Ascending aorta (tissue), 2 donors: ENCODE results near the gene TCF4. TPM values are rescaled to one million over a fixed set of nuclear protein-coding genes. Genes with fewer than 3 reads are reported as not detected.

Experiments
- DNase-seq, 2 donors: peaks; one replicate each; pipeline ENCODE4 v3.0.0-alpha.2; 2019; ENCODE audit warnings: low spot score in 2 of 2
- H3K27ac ChIP-seq, 2 donors: fragments of 200-600 bp; sonication (generic); one replicate each; pipeline ENCODE4 v1.5.1; 2016 to 2017; ENCODE audit warnings: mild to moderate bottlenecking in 1 of 2
- H3K27me3 ChIP-seq: fragments of 200-600 bp; sonication (generic); one replicate; pipeline ENCODE4 v1.5.1; 2017
- H3K36me3 ChIP-seq, 2 donors: fragments of 200-600 bp; sonication (generic); one replicate each; pipeline ENCODE4 v1.5.1; 2016
- H3K4me1 ChIP-seq, 2 donors: fragments of 200-600 bp; sonication (generic); one replicate each; pipeline ENCODE4 v1.5.1; 2016 to 2017; ENCODE audit warnings: mild to moderate bottlenecking in 1 of 2
- H3K4me3 ChIP-seq, 2 donors: fragments of 200-600 bp; sonication (generic); one replicate each; pipeline ENCODE4 v1.5.1; 2016 to 2017; ENCODE audit warnings: mild to moderate bottlenecking in 1 of 2
- H3K9me3 ChIP-seq, 2 donors: fragments of 200-600 bp; sonication (generic); one replicate each; pipeline ENCODE4 v1.5.1; 2016
- CTCF ChIP-seq, 3 experiments: fragments of 200-600 bp in 2 of 3; fragments of 450-650 bp in 1 of 3; sonication (generic) in 2 of 3; IDR thresholded peaks; one replicate each; pipeline ENCODE4 v1.5.1; 2016 to 2019; ENCODE audit warnings: antibody characterized with exemption in 3 of 3, mild to moderate bottlenecking in 1 of 3, moderate library complexity in 1 of 3
- intact Hi-C: fragments of 100-400 bp; cut with DNase I; formaldehyde crosslinking; loops from one replicate; pipeline ENCODE4 v1.15.1; 2023
- total RNA-seq: library from RNA; depleted of rRNA; stranded (reverse); fragments of >200 nt; gene quantifications from one replicate; pipeline ENCODE4 v1.1.0, GENCODE V29; 2016

Gene TCF4
- total RNA-seq, 1 donor from 2014 or later = 180 TPM

GRCh38 chr18:55422456-55423180 lies 165.4 kb downstream of the TCF4 start:
- Histone ChIP-seq H3K9me3 (no peaks in the 10 kb centered on the region), H3K4me3 (peak overlapping the region; percentile 27 to 56), H3K4me1 (peaks cover 0 to 3% of the 10 kb centered on the region in 2 donors), H3K27ac (peak overlapping the region in 1 of 2 donors; percentile 9), H3K36me3 (no peaks in the 10 kb centered on the region), H3K27me3 (no peaks in the 10 kb centered on the region)
- DNase-seq = no peak
- intact Hi-C loops = no loop called here
- TF ChIP-seq CTCF (IDR thresholded peaks at IDR 0.05) = no peak

DNA sequence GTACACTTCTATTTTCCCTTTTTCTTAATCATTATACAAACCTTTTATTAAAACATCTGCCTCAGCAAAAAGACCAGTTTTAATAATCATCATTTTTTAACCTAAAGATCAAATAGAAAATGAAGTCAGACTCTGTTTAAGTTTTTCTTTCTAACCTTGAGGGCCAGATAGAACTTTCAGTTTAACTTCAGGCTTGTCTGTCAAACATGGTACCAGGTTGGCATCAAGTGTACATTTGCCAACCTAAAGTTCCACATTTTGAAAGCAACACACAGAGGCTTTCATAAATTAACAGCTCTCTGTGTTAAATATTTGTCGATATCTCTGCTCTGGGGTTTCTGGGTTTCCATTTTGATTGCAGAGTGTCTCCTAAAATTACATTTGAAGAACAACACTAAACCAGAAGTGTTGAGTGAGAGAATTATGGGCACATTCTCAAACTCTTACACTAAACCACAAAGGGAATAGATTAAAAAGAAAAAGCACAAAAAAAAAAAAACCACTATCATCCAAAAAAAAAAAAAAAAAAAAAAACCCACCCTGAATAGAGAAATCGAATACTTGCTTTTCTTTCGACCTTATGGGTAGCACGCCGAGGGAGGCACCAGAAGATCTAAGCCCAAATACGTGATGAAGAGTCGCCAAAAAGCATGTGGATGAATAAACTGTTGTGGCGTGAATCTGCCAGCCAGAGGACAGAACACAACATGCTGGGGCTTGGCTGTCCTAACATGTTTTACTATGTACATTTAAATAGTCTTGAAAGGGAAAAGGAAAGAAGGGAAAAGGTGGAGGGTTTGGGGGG lies 166.2 kb downstream of the TCF4 start:
- intact Hi-C loops = no loop called here
- no peak for DNase-seq
- no peaks in the 10 kb centered on the region for H3K9me3 ChIP-seq

DNA sequence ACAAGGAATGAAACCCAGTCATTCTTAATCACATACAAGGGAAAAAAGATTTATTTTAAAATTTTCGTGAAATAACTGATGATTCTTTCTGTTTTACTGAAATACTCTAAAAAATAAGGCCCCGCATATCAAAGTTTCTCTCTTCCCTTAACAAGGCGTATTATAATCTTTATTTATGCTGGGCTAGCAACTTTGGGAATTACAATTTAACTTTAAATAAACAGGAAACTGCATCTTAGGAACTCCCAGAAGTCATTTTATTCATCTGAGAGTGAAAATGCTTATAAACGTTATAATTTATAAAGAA lies 166.7 kb downstream of the TCF4 start:
- DNase-seq = no peak
- intact Hi-C loops = no loop called here
- Histone ChIP-seq H3K4me3 (peak overlapping the region in 1 of 2 donors; percentile 56), H3K9me3 (no peaks in the 10 kb centered on the region), H3K27me3 (no peaks in the 10 kb centered on the region), H3K27ac (peak overlapping the region; percentile 7 to 44), H3K36me3 (no peaks in the 10 kb centered on the region), H3K4me1 (peaks cover 0 to 3% of the 10 kb centered on the region in 2 donors)
- no peak for TF ChIP-seq CTCF (IDR thresholded peaks at IDR 0.05)

More for the DNA sequence above, 166.2 kb downstream of the TCF4 start:
- H3K4me3 ChIP-seq = peak overlapping the region; percentile 27 to 56
- peak overlapping the region; percentile 9 to 44 for H3K27ac ChIP-seq
- TF ChIP-seq CTCF (IDR thresholded peaks at IDR 0.05) = no peak
- H3K4me1 ChIP-seq = peaks cover 0 to 3% of the 10 kb centered on the region in 2 donors
- H3K36me3 ChIP-seq = no peaks in the 10 kb centered on the region
- H3K27me3 ChIP-seq = no peaks in the 10 kb centered on the region

DNA sequence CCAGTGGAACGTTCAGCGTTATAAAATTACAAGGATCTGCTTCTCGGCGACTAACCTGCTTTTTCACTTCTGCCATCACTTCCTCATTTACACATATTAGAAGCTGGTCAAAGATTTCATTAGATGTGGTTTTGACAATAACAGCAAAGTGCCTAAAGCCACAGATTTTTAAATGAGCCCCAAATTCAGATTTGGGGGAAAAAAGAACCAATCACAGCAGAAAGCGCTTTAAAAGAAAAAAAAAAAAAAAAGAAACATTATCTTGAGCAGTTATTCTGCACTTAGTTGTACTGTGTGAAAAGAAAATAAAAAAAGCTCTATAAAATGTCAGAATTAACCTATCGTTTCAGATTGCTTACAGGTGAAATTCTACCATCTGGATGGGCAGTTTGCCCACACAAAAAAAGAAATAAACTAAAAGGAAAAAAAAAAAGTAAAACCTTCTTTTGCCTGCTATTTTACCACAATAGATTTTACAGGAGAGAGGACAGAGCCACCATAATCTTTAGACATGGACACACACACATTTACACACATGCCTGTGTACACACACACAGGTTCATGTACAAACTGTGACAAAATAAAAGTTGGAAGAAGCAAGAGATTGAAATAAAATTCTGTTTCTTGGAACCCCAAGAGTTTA lies 167.2 kb downstream of the TCF4 start:
- Histone ChIP-seq H3K4me1 (peaks cover 0 to 3% of the 10 kb centered on the region in 2 donors), H3K27me3 (no peaks in the 10 kb centered on the region), H3K27ac (peak overlapping the region; percentile 19 to 44), H3K36me3 (no peaks in the 10 kb centered on the region), H3K4me3 (peak overlapping the region in 1 of 2 donors; percentile 56), H3K9me3 (no peaks in the 10 kb centered on the region)
- intact Hi-C loops = no loop called here
- DNase-seq = no peak
- TF ChIP-seq CTCF (IDR thresholded peaks at IDR 0.05) = no peak

DNA sequence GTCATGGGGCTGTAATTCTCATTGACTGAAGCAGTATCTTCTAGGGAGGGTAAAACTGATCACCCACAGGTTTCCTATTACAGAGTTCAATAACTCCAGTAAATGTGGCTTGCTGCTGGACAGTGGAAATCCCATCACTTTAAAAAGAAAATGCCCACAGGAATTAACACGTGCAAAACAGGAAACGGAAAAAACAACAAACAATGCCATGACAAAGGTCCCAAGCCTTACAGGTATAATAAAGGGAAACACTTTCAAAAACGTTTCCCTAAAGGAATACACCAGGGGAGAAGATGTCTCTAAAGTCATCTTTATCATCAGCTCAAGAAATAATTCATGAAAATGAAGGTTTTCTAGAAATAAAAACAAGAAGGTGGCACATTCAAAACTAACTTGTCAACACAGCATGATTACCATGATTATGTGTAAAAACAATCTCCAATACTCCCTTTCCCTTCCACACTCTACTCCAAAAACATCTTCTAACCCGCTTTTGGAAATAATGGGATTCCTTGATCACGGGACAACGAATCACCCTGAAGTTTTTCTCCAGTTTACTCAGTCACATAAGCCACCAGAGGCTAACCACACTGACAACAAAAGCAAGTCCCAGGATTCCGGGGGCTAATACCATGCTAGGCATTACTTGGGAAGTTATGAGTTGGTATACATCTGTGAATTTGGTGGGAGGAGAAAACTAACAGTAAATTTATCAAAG lies 167.9 kb downstream of the TCF4 start:
- Histone ChIP-seq H3K27me3 (no peaks in the 10 kb centered on the region), H3K4me1 (peaks cover 0 to 3% of the 10 kb centered on the region in 2 donors), H3K4me3 (peak overlapping the region in 1 of 2 donors; percentile 56), H3K9me3 (no peaks in the 10 kb centered on the region), H3K36me3 (no peaks in the 10 kb centered on the region), H3K27ac (peak overlapping the region in 1 of 2 donors; percentile 19)
- no peak for DNase-seq
- intact Hi-C loops = loop anchor here (5.0 kb wide), 1 partner anchor 1157 kb away; no protein-coding TSS in a partner anchor
- no peak for TF ChIP-seq CTCF (IDR thresholded peaks at IDR 0.05)
